NCI-H146 treated with DMSO at 0.1 percent for 48 hours (cell line): ENCODE data around the gene CALN1.
"Not testable (repeated sequence)": the region's sequence is repeated elsewhere in the genome, so short reads cannot be mapped to it uniquely, and the experiment has no call there.

Experiments used
- DNase-seq: peaks from one replicate; lab custom pipeline; 2025; ENCODE audit not compliant: unreplicated experiment; lab: John Stamatoyannopoulos, UW

CALN1 gene

DNA sequence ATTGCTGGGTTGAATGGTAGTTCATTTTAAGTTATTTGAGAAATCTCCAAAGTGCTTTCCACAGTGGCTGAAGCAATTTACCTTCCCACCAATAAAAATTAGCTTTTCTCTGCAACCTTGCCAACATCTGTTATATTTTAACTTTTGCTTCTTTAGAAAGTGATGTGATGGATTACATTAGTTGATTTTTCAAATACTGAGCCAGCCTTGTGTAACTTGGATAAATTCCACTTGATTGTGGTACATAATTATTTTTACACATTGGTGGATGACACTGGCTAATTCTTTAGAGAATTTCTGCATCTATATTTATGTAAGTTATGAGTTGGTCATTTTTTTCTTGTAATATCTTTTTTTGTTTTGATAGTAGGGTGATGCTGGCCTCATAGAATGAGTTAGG lies 646.1 kb downstream of the CALN1 start:
- no peak for DNase-seq

DNA sequence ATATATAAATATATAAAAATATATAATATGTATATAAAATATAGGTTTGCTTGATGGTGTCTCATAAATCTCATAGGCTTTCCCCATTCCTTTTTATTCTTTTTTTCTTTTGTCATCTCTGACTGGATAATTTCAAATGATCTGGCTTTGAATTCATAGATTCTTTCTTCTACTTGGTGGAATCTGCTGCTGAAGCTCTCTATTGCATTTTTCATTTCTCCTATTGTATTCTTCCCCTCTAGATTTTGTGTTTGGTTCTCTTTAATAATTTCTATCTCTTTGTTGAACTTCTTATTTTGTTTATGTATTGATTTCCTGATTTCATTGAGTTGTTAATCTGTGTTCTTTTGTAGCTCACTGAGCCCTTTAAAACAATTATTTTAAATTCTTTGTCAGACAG lies 650.8 kb downstream of the CALN1 start:
- no peak for DNase-seq

DNA sequence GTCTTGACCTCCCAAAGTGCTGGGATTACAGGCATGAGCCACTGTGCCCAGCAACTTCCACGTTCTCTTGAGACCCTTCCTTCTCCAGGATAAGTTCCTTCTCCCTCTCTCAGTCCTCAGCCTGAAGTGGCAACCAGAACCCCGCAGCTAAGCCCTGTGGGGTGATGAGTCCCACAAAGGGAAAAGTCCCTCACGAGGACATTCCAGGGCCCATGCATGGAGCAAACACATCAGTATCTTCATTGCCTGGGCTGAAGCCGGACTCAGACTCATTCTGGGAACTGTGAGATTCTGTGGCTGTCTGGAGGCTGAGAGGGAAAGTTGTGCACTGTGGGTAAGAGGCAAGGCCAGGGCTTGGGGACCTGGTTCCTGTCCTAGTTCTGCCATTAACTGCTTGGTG lies 657.3 kb downstream of the CALN1 start:
- no peak for DNase-seq

DNA sequence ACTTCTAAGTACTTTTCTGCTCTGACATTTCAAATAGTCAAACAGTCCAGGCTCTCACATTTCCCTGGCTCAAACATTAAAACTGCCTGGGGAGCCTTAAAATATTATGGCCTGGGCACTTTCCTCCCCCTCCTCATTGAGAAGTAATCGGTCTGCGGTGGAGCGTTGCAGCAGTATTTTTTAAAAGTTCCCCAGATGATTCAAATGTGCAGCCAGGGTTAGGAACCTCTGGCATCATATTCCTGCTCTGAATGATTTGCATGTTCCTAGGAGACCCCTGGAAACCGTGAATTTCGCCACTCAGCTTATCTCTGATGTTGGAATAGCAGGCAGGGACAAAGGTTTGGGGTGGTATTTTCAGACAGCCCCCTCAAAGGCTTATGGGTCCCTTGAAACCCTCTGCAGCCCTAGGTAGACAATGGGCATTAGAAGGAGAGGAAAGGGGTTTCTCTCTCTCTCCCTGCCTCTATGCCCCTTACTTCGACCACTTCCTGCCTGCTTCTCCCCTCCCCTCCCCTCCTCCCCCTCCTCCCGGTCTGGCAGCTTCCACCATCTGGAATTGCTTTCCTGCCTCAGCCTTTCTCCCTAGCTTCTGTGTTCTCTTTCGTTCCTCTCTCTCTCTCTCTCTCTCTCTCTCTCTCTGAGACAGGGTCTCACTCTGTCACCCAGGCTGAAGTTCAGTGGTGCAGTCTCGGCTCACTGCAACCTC lies 658.0 kb downstream of the CALN1 start:
- no peak for DNase-seq

DNA sequence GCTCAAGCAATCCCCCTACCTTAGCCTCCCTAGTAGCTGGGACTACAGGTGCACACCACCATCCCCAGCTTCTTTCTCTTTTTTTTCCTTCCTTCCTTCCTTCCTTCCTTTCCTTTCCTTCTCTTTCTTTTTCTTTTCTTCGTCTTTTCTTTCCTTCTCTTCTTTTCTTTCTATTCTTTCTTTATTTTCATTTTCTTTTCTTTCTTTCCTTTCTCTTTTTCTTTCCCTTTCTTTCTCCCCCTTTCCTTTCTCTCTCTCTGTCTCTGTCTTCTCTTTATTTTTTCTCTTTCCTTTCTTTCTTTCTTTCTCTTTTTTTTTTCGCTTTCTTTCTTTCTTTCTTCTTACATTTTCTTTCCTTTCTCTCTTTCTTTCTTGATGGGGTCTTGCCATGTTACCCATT lies 658.9 kb downstream of the CALN1 start:
- DNase-seq = no peak

DNA sequence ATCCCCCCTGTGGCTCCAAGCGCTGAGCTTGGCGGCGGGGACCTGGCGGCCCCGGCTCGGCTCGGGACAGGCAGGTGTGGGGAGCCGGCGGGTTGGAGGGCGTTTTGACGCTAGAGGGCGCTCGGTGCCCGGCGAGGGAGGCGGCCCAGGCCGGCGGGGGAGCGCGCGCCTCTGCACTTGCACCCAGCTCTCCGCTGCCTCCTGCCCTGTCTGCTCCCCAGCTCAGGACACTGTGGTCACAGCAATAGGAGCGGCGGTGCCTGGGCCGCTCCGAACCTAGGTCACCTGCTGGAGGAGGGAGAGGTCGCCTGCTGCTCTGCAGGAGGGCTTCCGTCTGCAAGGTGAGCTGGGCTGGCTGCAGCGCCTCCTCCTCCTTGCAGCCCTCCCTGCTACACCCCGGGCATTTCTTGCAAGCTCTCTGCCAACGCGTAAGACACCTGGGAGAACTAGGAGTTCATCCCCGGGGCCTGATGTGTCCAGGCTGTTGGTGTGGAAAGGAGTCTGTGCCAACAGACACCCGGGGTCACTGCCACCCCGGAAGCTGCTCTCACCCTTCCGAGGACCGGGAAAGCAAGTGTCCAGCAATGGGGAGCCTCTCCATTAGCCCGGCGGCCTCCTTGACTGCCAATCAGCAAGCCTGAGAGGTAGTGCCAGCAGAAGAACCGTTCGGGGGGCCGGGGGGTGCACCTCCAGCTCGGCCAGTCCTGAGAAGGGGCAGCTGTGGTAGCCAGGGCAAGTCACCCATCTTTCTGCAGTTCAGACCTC lies 659.8 kb downstream of the CALN1 start:
- peak; percentile 21 for DNase-seq

DNA sequence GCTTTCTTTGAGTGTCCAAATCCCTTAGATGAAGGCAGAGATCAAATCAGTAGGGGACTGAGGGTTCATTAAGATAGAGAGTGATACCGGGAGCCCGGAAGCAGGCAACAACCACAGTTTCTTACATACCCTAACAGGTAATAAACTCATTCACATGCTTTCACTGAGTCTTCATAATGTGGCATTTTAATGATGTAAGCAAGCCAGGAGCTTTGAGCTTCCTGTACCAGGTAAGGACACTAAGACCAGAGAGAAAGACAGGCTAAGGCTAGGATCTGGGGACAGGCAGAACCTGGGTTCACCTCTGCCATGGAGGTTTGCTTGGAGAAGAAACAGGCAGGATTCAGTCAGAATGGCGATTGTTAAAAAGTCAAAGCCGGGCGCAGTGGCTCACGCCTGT lies 661.8 kb downstream of the CALN1 start:
- no peak for DNase-seq

DNA sequence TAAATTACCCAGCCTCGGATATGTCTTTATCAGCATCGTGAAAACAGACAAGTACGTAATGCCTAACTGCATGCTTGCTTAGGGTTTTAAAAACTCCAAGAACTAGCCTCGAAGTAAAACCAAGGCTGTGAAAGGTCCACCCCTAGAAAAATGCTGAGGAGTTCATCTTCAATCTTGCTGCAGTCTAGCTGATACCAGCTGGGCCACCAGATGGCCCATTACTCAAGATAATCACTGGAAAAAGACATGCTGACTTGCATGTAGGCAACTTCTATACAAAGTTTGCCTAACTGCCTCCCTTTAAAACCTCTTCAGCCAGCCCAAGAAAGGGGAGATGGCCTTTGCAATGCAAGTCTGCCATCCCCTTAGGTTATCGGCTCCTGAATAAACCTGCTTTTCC lies 666.1 kb downstream of the CALN1 start:
- no peak for DNase-seq

DNA sequence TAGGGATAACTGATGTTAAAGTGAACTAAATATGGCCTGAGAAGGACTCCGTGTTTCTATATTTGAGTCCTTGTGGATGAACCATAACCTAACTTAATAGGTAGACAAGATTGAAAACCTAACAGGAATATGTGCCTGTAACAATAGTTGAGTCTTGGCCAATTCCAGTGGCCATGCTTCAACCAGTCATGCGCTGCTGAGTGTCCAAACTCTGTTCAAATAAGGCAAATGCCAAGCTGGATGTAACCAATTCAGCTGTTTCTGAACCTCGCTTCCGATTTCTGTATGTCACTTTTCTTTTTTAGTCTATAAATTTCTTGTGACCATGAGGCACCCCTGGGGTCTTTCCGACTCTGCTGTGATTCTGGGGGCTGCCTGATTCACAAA lies 672.0 kb downstream of the CALN1 start:
- no peak for DNase-seq

DNA sequence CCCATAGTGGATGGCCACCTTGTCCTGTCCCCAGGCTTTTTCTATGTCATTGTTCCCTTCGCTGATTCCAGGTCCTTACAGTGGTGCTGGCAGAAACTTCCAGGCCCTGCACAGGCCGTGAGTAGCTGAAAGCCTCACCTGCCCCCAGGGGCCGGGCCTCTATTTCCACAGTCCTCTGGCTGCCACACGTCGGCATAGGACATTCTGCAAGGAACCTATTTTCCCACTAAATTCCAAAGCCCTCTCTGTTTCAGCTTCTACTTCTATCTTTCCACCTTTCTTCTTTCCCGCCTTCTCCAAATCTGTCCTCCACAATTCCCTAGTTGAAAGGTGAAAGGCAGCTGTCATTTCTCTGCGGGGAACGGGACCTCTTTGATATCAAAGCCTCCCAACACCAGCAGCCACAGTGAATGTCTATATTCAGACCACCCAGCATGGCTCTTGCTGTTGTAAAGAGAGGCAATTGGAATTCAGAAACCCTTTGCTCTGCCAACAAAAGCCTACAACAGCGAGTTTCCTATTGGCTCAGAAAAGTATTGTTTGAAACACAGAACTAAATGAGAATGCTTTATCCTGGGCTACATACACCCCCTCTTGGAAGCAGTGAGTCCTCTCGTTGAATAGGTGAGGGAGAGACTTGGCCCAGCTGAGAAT lies 672.5 kb downstream of the CALN1 start:
- no peak for DNase-seq

DNA sequence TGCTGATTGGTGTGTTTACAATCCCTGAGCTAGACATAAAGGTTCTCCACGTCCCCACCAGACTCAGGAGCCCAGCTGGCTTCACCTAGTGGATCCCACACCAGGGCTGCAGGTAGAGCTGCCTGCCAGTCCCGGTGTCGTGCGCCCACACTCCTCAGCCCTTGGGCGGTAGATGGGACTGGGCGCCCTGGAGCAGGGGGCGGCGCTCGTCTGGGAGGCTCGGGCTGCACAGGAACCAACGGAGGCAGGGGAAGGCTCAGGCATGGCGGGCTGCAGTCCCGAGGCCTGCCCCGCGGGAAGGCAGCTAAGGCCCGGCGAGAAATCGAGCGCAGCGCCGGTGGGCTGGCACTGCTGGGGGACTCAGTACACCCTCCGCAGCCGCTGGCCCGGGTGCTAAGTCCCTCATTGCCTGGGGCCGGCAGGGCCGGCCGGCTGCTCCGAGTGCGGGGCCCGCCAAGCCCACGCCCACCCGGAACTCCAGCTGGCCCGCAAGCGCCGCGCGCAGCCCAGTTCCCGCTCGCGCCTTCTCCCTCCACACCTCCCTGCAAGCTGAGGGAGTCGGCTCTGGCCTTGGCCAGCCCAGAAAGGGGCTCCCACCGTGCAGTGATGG lies 674.1 kb downstream of the CALN1 start:
- DNase-seq = not testable (repeated sequence)

DNA sequence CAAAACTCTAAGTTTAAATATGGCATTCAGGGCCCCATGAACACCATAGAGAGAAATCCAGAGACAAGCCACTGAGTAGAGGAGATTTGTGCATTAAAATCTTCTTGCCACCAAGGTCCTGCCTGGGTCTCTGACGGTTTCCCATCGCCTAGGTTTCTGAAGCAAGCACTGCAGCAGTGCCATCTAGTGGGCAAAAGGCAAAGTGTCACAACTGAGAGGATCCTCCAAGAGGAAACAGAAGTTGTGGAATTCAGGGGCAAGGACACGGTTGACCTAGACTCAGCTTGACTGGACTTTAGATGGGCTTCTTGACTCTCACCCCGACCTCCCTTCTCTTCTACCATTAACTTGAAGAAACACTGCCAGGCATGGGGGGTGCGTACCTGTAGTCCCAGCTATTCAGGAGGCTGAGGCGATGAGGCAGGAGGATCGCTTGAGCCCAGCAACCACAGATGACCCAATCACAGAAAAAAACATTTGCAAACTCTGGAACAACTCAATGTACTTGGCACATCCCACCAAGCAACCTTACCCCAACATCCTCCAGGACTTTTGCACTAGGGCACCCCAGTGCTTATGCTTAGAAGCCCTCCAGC lies 676.1 kb downstream of the CALN1 start:
- peak; percentile 11 for DNase-seq

DNA sequence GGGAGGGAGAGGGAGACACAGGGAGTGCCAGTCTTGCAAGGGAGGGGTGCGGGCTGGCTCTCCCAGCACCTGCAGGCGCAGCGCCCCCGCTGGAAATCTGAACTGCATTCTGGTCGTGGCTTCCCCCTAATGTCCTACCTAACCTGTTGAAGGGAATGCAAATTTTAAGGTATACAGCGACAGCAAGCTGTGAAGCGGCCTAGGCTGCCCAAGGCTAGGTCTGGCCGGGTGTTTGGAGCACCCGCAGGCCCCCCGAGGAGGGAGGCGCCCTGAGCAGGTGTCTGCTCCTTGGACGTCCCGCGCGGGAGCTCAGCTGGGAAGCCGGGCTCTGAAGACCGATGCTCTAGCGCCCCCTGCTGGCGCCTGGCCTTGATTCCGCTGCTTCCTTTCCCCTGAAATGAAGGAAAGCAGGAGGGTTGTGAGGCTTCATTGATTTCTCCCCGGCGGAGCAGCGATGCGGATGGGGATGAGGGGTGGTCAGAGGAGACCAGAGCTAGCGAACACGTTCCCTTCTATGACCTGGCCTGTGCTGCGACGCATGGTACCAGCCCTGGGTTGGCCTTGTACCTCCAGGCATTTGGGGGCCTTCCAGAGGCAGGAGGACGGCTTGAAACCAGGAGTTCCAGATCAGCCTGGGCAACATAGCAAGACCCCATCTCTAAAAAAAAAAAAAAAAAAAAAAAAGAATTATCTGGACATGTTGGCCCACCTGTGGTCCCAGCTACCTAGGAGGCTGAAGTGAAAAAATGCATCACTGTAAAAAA lies 678.8 kb downstream of the CALN1 start:
- DNase-seq = peak; percentile 20

DNA sequence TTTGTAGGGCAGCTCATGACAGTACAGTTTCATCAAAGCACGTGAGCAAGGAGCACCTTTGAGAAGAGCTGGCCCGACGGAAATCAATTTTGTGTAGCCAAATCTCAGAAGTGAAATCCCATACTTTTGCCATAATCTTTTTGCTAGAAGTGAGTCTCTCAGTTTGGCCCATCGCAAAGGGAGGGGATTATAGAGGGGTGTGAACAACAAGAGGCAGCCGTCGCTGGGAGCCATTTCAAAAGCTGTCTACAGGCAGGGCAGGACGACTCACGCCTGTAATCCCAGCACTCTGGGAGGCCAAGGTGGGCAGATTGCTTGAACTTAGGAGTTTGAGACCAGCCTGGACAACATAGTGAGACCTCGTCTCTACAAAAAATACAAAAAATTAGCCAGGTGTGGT lies 680.4 kb downstream of the CALN1 start:
- DNase-seq = no peak
